ENCODE measurements around the gene SARDH.
"Not testable (repeated sequence)": the region's sequence is repeated elsewhere in the genome, so short reads cannot be mapped to it uniquely, and the experiment has no call there.

The SARDH gene

GRCh38 chr9:133629221-133630110, 108.7 kb downstream of the SARDH start:
- H3K9ac ChIP-seq (ENCODE audit: low read length), result no peak overlapping the region
- H2AFZ ChIP-seq (ENCODE audit: insufficient read depth, low read length, poor library complexity), result no peak overlapping the region
- no peak overlapping the region for H3K23ac ChIP-seq (ENCODE audit: low read length)
- no CpG with 5 or more reads among the region's 23 CpGs for WGBS (ENCODE audit: extremely low coverage, insufficient coverage, insufficient read length)
- H3K4me1 ChIP-seq (ENCODE audit: control insufficient read depth in 1 of 2, insufficient read depth in 2 of 2, low read length in 2 of 2), result peaks cover 0 to 1% of the 10 kb centered on the region in 2 experiments
- no peak overlapping the region for H2BK5ac ChIP-seq (ENCODE audit: low read depth, low read length, poor library complexity)
- no peak overlapping the region for H4K91ac ChIP-seq (ENCODE audit: low read depth, low read length)
- no peak overlapping the region for H4K12ac ChIP-seq (ENCODE audit: low read depth, low read length)
- no peak overlapping the region for H3K4me3 ChIP-seq (ENCODE audit: low read depth, low read length)
- H3K27me3 ChIP-seq (ENCODE audit: insufficient read depth, low read length), result no peaks in the 10 kb centered on the region
- no peak overlapping the region for H2BK12ac ChIP-seq (ENCODE audit: low read length)
- no peaks in the 10 kb centered on the region for H3K36me3 ChIP-seq (ENCODE audit: control insufficient read depth in 1 of 2, insufficient read depth in 2 of 2, low read length in 2 of 2)
- H4K8ac ChIP-seq (ENCODE audit: low read depth, low read length), result no peak overlapping the region
- H3K27ac ChIP-seq (ENCODE audit: low read depth, low read length), result no peak overlapping the region
- no peak overlapping the region for H3K4ac ChIP-seq (ENCODE audit: low read depth, low read length)
- no peak overlapping the region for H2BK120ac ChIP-seq (ENCODE audit: insufficient read depth, low read length, poor library complexity)
- no peak overlapping the region for H3K14ac ChIP-seq (ENCODE audit: low read length)
- no peaks in the 10 kb centered on the region for H3K79me1 ChIP-seq (ENCODE audit: low read length)
- no peak overlapping the region for H3K18ac ChIP-seq (ENCODE audit: low read length)
- no peak for DNase-seq
- H3K9me3 ChIP-seq (ENCODE audit: insufficient read depth, low read depth, low read length), result peaks cover 13% of the 10 kb centered on the region
- H3K4me2 ChIP-seq (ENCODE audit: low read length), result no peak overlapping the region
- no peak overlapping the region for H2AK5ac ChIP-seq (ENCODE audit: low read length)
- H3K79me2 ChIP-seq (ENCODE audit: control insufficient read depth, insufficient read depth, low read length, poor library complexity), result no peaks in the 10 kb centered on the region

DNA sequence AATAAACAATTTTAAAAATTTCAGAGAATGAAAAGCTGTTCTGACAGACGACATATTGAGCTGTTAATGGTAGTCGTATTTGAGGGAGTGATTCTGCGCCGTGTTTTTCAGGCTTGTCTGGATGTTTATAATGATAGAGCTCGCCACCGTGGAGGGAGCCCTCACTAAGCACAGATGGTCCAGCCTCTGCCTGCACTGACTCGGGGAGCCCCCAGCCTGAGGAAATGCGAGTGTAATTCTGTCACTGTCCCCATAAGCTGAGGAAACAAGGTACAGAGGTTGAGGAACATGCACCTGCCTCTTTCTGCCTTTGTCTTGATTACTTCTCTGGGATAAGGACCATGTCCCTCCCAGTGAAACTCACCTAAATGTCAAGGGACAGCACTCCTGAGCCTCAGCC, 109.4 kb downstream of the SARDH start:
- H3K18ac ChIP-seq (ENCODE audit: low read length), result no peak overlapping the region
- no peak overlapping the region for H4K12ac ChIP-seq (ENCODE audit: low read depth, low read length)
- no peak overlapping the region for H3K9ac ChIP-seq (ENCODE audit: low read length)
- no peak overlapping the region for H3K4me3 ChIP-seq (ENCODE audit: low read depth, low read length)
- H3K36me3 ChIP-seq (ENCODE audit: control insufficient read depth in 1 of 2, insufficient read depth in 2 of 2, low read length in 2 of 2), result no peaks in the 10 kb centered on the region
- H2AK5ac ChIP-seq (ENCODE audit: low read length), result no peak overlapping the region
- H4K91ac ChIP-seq (ENCODE audit: low read depth, low read length), result no peak overlapping the region
- no peaks in the 10 kb centered on the region for H3K79me2 ChIP-seq (ENCODE audit: control insufficient read depth, insufficient read depth, low read length, poor library complexity)
- no peak overlapping the region for H3K14ac ChIP-seq (ENCODE audit: low read length)
- no CpG with 5 or more reads among the region's 8 CpGs for WGBS (ENCODE audit: extremely low coverage, insufficient coverage, insufficient read length)
- H2AFZ ChIP-seq (ENCODE audit: insufficient read depth, low read length, poor library complexity), result no peak overlapping the region
- H4K8ac ChIP-seq (ENCODE audit: low read depth, low read length), result no peak overlapping the region
- H3K79me1 ChIP-seq (ENCODE audit: low read length), result no peaks in the 10 kb centered on the region
- H3K4me1 ChIP-seq (ENCODE audit: control insufficient read depth in 1 of 2, insufficient read depth in 2 of 2, low read length in 2 of 2), result no peaks in the 10 kb centered on the region
- no peaks in the 10 kb centered on the region for H3K27me3 ChIP-seq (ENCODE audit: insufficient read depth, low read length)
- H3K4ac ChIP-seq (ENCODE audit: low read depth, low read length), result no peak overlapping the region
- H2BK120ac ChIP-seq (ENCODE audit: insufficient read depth, low read length, poor library complexity), result no peak overlapping the region
- no peak overlapping the region for H3K23ac ChIP-seq (ENCODE audit: low read length)
- peaks cover 13% of the 10 kb centered on the region for H3K9me3 ChIP-seq (ENCODE audit: insufficient read depth, low read depth, low read length)
- no peak overlapping the region for H3K4me2 ChIP-seq (ENCODE audit: low read length)
- no peak overlapping the region for H3K27ac ChIP-seq (ENCODE audit: low read depth, low read length)
- no peak overlapping the region for H2BK5ac ChIP-seq (ENCODE audit: low read depth, low read length, poor library complexity)
- DNase-seq, result no peak
- no peak overlapping the region for H2BK12ac ChIP-seq (ENCODE audit: low read length)

DNA sequence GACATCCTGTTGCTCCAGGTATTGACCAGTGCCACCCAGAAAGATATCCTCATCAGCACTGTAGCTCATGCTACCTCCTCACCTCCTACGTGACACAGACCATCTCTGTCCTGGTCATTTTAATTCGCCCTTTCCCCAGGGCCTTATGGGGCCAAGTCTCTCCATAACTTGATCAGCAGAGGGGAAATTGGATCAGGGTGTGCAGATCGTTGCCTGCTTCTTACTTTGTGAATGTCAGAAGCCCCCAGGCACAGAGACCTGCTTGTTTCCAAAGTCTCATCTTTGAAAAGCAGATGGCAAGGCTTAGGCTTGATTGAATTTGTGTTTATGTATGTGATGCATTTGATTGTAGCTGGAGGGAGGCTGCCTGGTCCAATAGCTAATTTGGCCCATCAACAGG, 110.8 kb downstream of the SARDH start:
- no peak overlapping the region for H2AK5ac ChIP-seq (ENCODE audit: low read length)
- H3K36me3 ChIP-seq (ENCODE audit: control insufficient read depth in 1 of 2, insufficient read depth in 2 of 2, low read length in 2 of 2), result no peaks in the 10 kb centered on the region
- no peak overlapping the region for H4K91ac ChIP-seq (ENCODE audit: low read depth, low read length)
- H3K4me1 ChIP-seq (ENCODE audit: control insufficient read depth in 1 of 2, insufficient read depth in 2 of 2, low read length in 2 of 2), result no peaks in the 10 kb centered on the region
- H3K14ac ChIP-seq (ENCODE audit: low read length), result no peak overlapping the region
- no peaks in the 10 kb centered on the region for H3K27me3 ChIP-seq (ENCODE audit: insufficient read depth, low read length)
- H2BK5ac ChIP-seq (ENCODE audit: low read depth, low read length, poor library complexity), result no peak overlapping the region
- H3K4me3 ChIP-seq (ENCODE audit: low read depth, low read length), result no peak overlapping the region
- no peak overlapping the region for H3K9ac ChIP-seq (ENCODE audit: low read length)
- H2BK12ac ChIP-seq (ENCODE audit: low read length), result no peak overlapping the region
- H4K12ac ChIP-seq (ENCODE audit: low read depth, low read length), result no peak overlapping the region
- no CpG with 5 or more reads among the region's 3 CpGs for WGBS (ENCODE audit: extremely low coverage, insufficient coverage, insufficient read length)
- no peak overlapping the region for H3K23ac ChIP-seq (ENCODE audit: low read length)
- peaks cover 13% of the 10 kb centered on the region for H3K9me3 ChIP-seq (ENCODE audit: insufficient read depth, low read depth, low read length)
- H2AFZ ChIP-seq (ENCODE audit: insufficient read depth, low read length, poor library complexity), result no peak overlapping the region
- no peak overlapping the region for H4K8ac ChIP-seq (ENCODE audit: low read depth, low read length)
- H3K18ac ChIP-seq (ENCODE audit: low read length), result no peak overlapping the region
- no peak overlapping the region for H3K4me2 ChIP-seq (ENCODE audit: low read length)
- H2BK120ac ChIP-seq (ENCODE audit: insufficient read depth, low read length, poor library complexity), result no peak overlapping the region
- no peak overlapping the region for H3K27ac ChIP-seq (ENCODE audit: low read depth, low read length)
- H3K4ac ChIP-seq (ENCODE audit: low read depth, low read length), result no peak overlapping the region
- no peaks in the 10 kb centered on the region for H3K79me2 ChIP-seq (ENCODE audit: control insufficient read depth, insufficient read depth, low read length, poor library complexity)
- no peak for DNase-seq
- no peaks in the 10 kb centered on the region for H3K79me1 ChIP-seq (ENCODE audit: low read length)

DNA sequence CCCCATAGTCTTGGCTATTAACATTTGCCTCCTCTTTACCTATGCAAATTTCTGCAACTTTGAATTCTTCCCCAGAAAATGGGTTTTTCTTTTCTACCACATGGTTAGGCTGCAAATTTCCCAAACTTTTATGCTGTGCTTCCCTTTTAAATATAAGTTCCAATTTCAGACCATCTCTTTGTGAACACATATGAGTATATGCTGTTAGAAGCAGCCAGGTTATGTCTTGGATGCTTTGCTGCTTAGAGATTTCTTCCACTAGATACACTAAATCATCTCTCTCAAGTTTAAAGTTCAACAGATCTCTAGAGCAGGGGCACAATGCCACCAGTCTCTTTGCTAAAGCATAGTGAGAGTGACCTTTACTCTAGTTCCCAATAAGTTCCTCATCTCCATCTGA, 112.1 kb downstream of the SARDH start:
- H2AFZ ChIP-seq (ENCODE audit: insufficient read depth, low read length, poor library complexity); H3K36me3 ChIP-seq (ENCODE audit: control insufficient read depth in 1 of 2, insufficient read depth in 2 of 2, low read length in 2 of 2); H3K79me2 ChIP-seq (ENCODE audit: control insufficient read depth, insufficient read depth, low read length, poor library complexity); H3K27me3 ChIP-seq (ENCODE audit: insufficient read depth, low read length); H4K91ac ChIP-seq (ENCODE audit: low read depth, low read length); H4K12ac ChIP-seq (ENCODE audit: low read depth, low read length); H3K18ac ChIP-seq (ENCODE audit: low read length); H2AK5ac ChIP-seq (ENCODE audit: low read length); H2BK5ac ChIP-seq (ENCODE audit: low read depth, low read length, poor library complexity); H3K4me1 ChIP-seq (ENCODE audit: control insufficient read depth in 1 of 2, insufficient read depth in 2 of 2, low read length in 2 of 2); H3K4ac ChIP-seq (ENCODE audit: low read depth, low read length); DNase-seq; H3K4me2 ChIP-seq (ENCODE audit: low read length); H4K8ac ChIP-seq (ENCODE audit: low read depth, low read length); H2BK12ac ChIP-seq (ENCODE audit: low read length); H3K4me3 ChIP-seq (ENCODE audit: low read depth, low read length); H3K14ac ChIP-seq (ENCODE audit: low read length); H3K23ac ChIP-seq (ENCODE audit: low read length); H3K27ac ChIP-seq (ENCODE audit: low read depth, low read length); H2BK120ac ChIP-seq (ENCODE audit: insufficient read depth, low read length, poor library complexity); H3K79me1 ChIP-seq (ENCODE audit: low read length); H3K9ac ChIP-seq (ENCODE audit: low read length): not testable (repeated sequence)
- peaks cover 13% of the 10 kb centered on the region for H3K9me3 ChIP-seq (ENCODE audit: insufficient read depth, low read depth, low read length)
